Left colon (tissue), 2 donors: ENCODE results near the gene GJC2. TPM values are rescaled to one million over a fixed set of nuclear protein-coding genes. Genes with fewer than 3 reads are reported as not detected.
"Not testable (repeated sequence)": the region's sequence is repeated elsewhere in the genome, so short reads cannot be mapped to it uniquely, and the experiment has no call there.

ENCODE experiments used
- ATAC-seq: fragments of 200-7000 bp; cut with Tn5 transposase; one replicate; pipeline ENCODE4 v1.9.1; 2020; ENCODE audit warnings: mild to moderate bottlenecking, moderate library complexity
- DNase-seq, 2 donors: peaks; one replicate each; pipeline ENCODE4 v3.0.0-alpha.2; 2020
- intact Hi-C, 2 donors: fragments of 100-400 bp; cut with DNase I in 1 of 2; cut with micrococcal nuclease in 1 of 2; formaldehyde crosslinking; loops; one replicate each; pipeline versions ENCODE4 v1.11.2 to v1.14.0; 2022; cut with DNase I, micrococcal nuclease
- total RNA-seq, 2 donors: library from RNA; stranded (reverse); fragmentation: NEBNext Ultra II Directional; extraction: Animal tissue kit (Norgen Biotek cat#: 25700); gene quantifications; one replicate each; pipeline ENCODE4 v1.2.1, GENCODE V29; 2021
- donor health status: DM: no; HTN: no; CAD: no.
- donor health status: DM: yes; HTN: yes; CAD: no.

The GJC2 gene
- total RNA-seq, 2 donors from 2014 or later: 0.49 to 1.5 TPM

DNA sequence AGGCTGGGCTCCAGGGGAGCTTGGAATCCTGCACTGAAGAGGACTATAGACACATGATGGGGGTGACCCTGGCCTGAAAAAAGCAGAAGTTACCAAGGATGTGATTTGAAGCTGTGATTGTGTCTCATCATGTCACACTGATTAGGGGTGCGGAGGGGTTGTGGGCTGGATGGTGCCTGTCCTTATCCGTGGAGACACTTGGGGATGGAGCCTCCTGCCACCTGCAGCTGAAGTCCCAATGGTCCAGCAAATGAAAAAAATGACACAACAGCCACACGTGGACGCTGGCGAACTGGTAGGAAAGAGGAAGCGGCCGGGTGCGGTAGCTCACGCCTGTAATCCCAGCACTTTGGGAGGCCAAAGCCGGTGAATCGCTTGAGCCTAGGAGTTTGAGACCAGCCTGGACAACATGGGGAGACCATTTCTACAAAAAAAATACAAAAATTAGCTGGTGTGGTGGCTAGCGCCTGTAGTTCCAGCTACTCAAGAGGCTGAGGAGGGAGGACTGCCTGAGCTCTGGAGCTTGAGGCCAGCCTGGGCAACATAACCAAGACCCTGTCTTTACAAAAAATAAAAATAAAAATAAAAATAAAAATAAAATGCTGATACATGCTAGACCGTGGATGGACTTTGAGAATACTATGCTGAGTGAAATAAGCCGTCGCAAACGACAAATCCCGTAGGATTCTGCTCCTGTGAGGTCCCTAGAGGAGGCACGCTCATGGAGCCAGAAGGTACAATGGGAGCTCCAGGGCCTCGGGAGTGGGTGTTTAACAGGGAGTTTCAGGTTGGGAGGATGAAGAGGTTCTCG lies 15.0 kb downstream of the GJC2 start:
- intact Hi-C loops: no loop called here
- ATAC-seq (peak; percentile 1), DNase-seq (peak in 1 of 2 donors; percentile 43)

DNA sequence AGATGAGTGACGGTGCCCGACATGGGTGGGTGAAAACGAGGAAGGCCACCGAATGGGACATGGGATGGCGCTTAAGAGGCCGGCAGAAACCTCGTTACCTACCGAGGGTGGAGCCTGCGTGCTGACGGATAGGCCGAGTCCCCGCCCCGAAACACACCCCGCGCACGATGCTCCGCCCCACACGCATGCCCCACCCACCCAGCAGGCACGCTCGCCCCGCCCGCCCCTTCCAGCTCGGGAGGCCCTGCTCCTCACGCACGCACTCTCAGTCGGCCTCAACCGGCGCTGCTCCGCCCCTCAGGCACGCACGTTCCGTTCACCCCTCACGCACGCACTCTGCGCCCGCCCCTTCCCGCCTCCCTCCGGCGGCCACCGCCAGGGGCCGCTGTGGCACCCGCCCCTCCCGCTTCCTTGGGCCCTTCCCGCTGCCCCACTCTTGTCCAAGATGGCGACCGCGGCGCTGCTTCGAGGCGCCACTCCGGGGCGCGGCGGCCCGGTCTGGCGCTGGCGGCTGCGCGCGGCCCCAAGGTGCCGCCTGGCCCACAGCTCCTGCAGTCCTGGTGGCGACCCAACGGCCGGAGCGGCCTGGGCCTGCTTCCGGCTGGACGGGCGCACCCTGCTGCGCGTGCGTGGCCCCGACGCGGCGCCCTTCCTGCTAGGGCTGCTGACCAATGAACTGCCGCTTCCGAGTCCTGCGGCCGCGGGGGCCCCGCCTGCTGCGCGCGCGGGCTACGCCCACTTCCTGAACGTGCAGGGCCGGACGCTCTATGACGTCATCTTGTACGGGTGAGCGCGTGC lies 15.8 kb downstream of the GJC2 start, which contains the start of gene IBA57:
IBA57 (plus strand) TSS at position 433 of the 798 bp plus-strand sequence; CDS start at position 446, 13 bp downstream.
- DNase-seq: peak; percentile 99 to 100
- intact Hi-C loops: no loop called here
- peak; percentile 86 for ATAC-seq

GRCh38 chr1:228166170-228166936 lies 16.6 kb downstream of the GJC2 start:
- DNase-seq (peak; percentile 74 to 83), ATAC-seq (peak; percentile 48)
- intact Hi-C loops: no loop called here

- DNase-seq (no peak), ATAC-seq (no peak)
- intact Hi-C loops: no loop called here
Observed at GRCh38 chr1:228168563-228169270, 19.0 kb downstream of the GJC2 start.

- intact Hi-C loops: no loop called here
- ATAC-seq: no peak
- DNase-seq: no peak
Observed at GRCh38 chr1:228169345-228169744, 19.6 kb downstream of the GJC2 start.

DNA sequence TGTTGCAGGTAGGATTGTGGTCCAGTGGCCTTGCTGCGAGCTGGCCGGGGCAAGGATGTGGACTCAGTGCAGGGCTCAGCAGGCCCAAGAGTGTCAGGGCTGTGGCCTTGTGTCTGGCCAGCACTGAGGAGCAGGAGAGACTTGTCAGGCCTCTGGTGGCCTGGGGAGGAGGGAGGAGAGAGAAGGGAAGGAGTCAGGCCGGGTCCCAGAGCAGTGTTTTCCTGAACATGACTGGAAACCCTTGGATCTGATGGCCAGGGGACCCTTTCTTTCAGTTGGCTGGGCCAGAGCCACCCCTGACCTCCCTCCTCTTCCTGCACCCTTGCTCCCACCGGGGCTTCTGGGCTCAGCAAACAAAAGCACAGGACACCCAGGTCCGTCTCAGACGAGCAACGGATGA lies 20.9 kb downstream of the GJC2 start:
- ATAC-seq (no peak), DNase-seq (no peak)
- intact Hi-C loops: no loop called here

DNA sequence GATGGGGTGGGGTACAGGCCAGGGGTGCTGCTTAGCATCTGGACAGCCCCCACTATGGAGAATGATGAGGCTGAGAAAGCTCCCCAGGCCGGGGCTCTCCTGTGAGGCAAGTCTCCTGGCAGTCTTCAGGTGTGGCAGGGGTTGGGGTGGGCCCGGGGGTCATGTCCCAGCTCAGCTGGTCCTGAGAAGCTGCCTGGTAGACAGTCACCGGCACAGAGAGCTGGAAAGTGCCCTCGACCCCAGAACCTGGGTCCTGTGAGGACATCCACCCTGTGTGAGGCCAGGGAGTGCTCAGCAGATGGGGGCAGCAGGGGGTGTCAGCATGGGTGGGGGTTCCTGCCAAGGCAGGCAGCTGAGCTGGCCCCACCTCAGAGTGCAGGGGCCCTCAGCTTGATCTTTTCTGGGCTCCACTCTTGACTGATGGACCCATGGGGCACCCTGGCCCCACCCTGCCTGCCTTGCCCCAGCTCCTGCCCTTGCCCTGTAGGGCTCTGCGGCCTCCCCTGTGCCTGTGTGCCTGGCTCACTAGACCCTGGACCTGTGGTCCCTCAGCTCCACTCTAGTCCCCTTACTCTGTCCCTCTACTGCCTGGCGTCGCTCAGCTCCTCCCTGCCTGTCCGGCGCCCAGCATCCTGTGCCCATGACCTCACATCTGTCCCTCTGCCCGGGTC lies 21.6 kb downstream of the GJC2 start:
- DNase-seq: no peak
- intact Hi-C loops: no loop called here

DNA sequence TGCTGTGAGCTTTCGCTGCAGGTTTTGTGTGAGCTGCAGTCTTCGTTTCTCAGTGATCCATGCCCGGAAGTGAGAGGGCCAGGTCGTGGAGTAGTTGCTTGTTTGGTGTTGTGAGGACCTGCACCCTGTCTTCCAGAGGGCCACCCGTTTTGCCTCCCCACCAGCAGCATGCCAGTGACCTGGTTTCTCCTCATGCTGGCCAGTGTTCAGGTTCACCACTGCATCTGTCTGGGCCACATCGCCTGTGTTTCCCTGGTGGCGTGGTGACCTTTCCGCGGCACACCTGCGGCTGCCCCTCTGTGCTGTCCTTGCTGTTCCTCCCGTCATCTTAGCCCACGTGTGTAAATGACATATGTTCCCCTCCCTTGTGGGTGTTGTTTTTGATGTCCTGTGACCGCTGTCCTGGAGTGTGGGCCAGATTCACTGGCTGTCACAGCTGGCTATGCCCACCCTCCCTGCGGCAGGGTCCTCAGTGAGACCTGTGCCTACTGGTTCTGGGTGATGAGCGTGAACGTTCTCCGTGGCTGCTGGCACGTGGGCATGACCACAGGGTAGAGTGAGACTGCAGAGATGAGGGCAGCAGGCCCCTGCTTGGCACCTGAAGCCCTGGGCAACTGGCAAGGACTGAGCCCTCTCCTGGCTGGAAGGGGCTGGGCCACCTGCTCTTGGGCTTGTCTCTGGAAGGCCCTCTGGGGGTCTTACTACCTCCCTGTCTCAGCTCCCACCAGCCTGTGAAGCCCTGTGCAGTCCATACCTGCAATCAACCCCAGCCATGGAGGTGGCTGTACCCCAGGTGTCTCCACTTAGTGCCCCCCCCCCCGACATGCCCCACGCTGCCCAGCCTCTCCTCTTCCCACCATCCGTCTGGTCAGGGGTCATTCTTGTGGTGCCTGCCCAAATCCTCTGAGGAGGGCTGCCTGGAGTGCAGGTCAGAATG lies 23.1 kb downstream of the GJC2 start:
- intact Hi-C loops: no loop called here
- ATAC-seq: no peak
- no peak for DNase-seq

More for the DNA sequence above, 21.6 kb downstream of the GJC2 start:
- ATAC-seq: no peak

GRCh38 chr1:228173528-228174481 lies 24.1 kb downstream of the GJC2 start:
- peak in 1 of 2 donors; percentile 43 for DNase-seq
- intact Hi-C loops: not testable (repeated sequence)
- peak; percentile 66 for ATAC-seq

GRCh38 chr1:228174482-228175315 lies 25.0 kb downstream of the GJC2 start:
- intact Hi-C loops: no loop called here
- peak in 1 of 2 donors; percentile 40 for DNase-seq
- ATAC-seq: peak; percentile 71

- DNase-seq: no peak
- ATAC-seq: no peak
- intact Hi-C loops: no loop called here
Observed at GRCh38 chr1:228175316-228176023, 25.7 kb downstream of the GJC2 start.

GRCh38 chr1:228176024-228176395 lies 26.3 kb downstream of the GJC2 start:
- no peak for ATAC-seq
- intact Hi-C loops: no loop called here
- no peak for DNase-seq

- ATAC-seq (no peak), DNase-seq (peak in 1 of 2 donors; percentile 35)
- intact Hi-C loops: no loop called here
Observed at GRCh38 chr1:228176461-228177182, 26.9 kb downstream of the GJC2 start.

DNA sequence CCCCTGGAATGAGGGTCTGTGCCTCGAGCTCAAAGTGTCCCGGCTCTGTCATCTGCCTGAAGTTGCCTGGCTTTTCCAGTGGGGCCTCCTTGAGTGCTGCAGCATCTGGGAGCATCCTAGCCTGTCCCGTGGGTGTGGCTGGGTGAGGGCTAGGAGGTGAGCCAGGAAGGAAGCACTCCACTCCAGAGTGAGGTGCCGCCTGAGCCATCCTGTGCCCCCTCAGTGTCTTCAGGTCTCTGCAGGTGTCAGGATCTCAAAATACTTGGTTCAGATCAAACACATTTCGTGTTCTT lies 27.4 kb downstream of the GJC2 start:
- intact Hi-C loops: no loop called here
- ATAC-seq: no peak
- DNase-seq: no peak
